ENCODE data around the gene NARS2.
"Not testable (repeated sequence)": the region's sequence is repeated elsewhere in the genome, so short reads cannot be mapped to it uniquely, and the experiment has no call there.

Gene NARS2

GRCh38 chr11:78539506-78539905 lies 35.2 kb downstream of the NARS2 start:
- no peak for DNase-seq

GRCh38 chr11:78536933-78537332 lies 37.7 kb downstream of the NARS2 start:
- no peak for DNase-seq

GRCh38 chr11:78535920-78536319 lies 38.7 kb downstream of the NARS2 start:
- DNase-seq = no peak

- no peak for DNase-seq
Measured at GRCh38 chr11:78535027-78535426, 39.6 kb downstream of the NARS2 start.

- peak; percentile 41 for DNase-seq
Measured at GRCh38 chr11:78533399-78533798, 41.3 kb downstream of the NARS2 start.

- peak; percentile 11 for DNase-seq
Measured at GRCh38 chr11:78532991-78533390, 41.7 kb downstream of the NARS2 start.

GRCh38 chr11:78526497-78527146 lies 48.0 kb downstream of the NARS2 start:
- DNase-seq = no peak

- DNase-seq = no peak
Measured at GRCh38 chr11:78525720-78526119, 48.9 kb downstream of the NARS2 start.

GRCh38 chr11:78520230-78520629 lies 54.4 kb downstream of the NARS2 start:
- no peak for DNase-seq

GRCh38 chr11:78516281-78516680 lies 58.4 kb downstream of the NARS2 start:
- DNase-seq = no peak

- no peak for DNase-seq
Measured at GRCh38 chr11:78514922-78515502, 59.7 kb downstream of the NARS2 start.

GRCh38 chr11:78513085-78513484 lies 61.6 kb downstream of the NARS2 start:
- not testable (repeated sequence) for DNase-seq

- no peak for DNase-seq
Measured at GRCh38 chr11:78510597-78510996, 64.1 kb downstream of the NARS2 start.

GRCh38 chr11:78510025-78510596 lies 64.6 kb downstream of the NARS2 start:
- no peak for DNase-seq

GRCh38 chr11:78504708-78505107 lies 70.0 kb downstream of the NARS2 start:
- DNase-seq = no peak

GRCh38 chr11:78504181-78504580 lies 70.5 kb downstream of the NARS2 start:
- DNase-seq = no peak

GRCh38 chr11:78499971-78500370 lies 74.7 kb downstream of the NARS2 start:
- no peak for DNase-seq

GRCh38 chr11:78497293-78497692 lies 77.4 kb downstream of the NARS2 start:
- DNase-seq = peak; percentile 9

- no peak for DNase-seq
Measured at GRCh38 chr11:78493413-78493975, 81.2 kb downstream of the NARS2 start.

- DNase-seq = no peak
Measured at GRCh38 chr11:78492973-78493372, 81.7 kb downstream of the NARS2 start.

- no peak for DNase-seq
Measured at GRCh38 chr11:78489184-78489583, 85.5 kb downstream of the NARS2 start.

GRCh38 chr11:78478536-78478935 lies 96.1 kb downstream of the NARS2 start:
- DNase-seq = no peak

GRCh38 chr11:78476066-78476465 lies 98.6 kb downstream of the NARS2 start:
- DNase-seq = no peak

GRCh38 chr11:78474451-78474850 lies 100.2 kb downstream of the NARS2 start:
- DNase-seq = no peak
